HG03108 (cell line): ENCODE results near the gene KCNIP1.

ENCODE experiments used
- ATAC-seq: cut with Tn5 transposase; IDR thresholded peaks from one replicate; pipeline ENCODE4 v1.9.1; 2021; ENCODE audit warnings: moderate library complexity; ENCODE audit not compliant: unreplicated experiment

Gene KCNIP1

DNA sequence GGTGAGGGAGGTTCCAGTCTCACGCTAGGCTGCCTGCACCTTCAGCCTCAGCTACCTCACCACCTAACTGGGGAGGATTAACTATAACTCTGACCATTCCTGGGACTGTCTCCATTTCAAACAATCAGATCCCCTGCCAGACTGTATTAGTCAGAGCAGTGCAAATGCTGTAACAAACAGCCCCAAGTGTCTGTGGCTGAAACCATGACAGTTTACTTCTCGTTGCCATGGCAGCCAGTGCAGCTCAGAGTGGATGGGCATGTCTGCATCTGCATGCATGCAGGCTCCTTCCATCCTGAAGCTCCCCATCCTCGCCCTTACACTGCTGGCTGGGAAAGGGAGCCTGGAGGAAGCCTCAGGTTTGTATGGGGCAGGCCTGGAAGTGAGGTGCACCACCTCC is 86.7 kb downstream of the KCNIP1 start:
- no peak for ATAC-seq

DNA sequence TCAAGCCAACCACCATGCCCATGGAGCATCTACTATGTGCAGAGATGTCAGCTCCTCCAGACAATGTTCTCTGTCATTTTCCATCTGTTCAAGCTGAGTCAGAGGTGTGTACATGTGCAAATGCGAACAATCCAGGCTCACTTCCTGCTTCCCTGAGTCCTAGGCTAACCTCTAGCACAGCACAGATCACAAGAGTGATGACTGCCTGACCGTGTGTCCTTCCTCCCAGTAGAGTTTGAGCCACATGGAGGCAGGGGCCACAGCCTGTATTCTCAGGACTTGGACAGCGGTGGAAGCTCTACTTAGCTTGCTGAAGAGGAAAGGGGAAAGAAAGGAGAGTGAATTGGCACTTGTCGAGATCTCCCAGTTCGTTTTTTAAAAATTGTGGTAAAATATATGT is 87.2 kb downstream of the KCNIP1 start:
- ATAC-seq = no peak

DNA sequence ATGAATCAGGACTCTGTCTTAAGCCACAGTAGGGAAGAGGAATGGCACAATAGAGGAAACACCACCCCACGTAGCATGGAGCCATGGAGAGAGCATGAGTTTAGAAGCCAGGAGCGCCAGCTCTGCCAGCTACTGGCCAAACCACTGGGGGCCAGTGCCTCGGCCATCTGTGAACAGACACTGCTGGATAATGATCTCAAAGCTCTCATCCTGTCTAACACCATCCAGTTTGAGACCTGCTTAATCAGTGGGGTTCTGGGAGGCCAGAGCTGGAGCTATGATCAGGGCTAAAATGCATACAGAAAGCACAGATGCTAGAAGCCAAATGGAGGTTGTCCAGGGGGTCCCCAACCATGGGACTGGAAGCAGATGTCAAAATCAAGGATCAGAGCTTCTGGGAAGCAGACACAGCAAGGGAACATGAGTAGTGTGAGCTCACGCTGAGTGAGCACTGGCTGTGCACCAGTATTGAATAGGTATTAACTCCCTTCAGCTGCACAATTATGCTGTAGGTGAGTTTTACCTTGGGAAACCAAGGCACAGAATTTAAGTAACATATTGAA is 92.7 kb downstream of the KCNIP1 start:
- no peak for ATAC-seq

DNA sequence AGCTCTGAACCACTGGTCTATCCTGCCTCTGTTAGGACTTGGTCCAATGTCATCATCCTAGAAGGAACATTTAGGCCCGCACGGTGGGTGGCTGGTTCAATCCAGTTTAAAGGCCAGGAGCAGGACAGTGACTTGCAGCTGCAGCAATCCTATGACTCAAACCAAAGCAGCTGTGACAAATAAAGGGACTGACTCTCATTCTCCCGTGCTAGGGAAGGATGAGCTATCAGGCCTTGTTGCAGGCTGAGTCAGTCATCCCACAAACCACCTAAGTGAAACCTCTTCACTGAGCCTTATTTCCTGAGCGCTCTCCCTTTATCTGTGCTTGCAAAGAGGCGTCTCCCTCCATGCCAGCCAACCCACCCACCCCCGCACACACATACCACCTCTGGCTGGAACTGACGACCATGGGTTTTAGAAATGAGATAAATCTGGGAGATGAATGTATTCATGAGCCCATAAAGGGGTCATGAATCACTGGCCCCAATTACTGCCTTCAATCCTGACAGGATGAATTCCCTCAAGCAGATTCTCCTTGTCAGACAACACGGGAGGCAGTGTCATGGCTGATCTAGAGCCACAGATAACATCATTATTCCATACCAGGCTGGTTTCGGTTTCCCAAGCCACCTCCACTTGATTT is 93.4 kb downstream of the KCNIP1 start:
- no peak for ATAC-seq

DNA sequence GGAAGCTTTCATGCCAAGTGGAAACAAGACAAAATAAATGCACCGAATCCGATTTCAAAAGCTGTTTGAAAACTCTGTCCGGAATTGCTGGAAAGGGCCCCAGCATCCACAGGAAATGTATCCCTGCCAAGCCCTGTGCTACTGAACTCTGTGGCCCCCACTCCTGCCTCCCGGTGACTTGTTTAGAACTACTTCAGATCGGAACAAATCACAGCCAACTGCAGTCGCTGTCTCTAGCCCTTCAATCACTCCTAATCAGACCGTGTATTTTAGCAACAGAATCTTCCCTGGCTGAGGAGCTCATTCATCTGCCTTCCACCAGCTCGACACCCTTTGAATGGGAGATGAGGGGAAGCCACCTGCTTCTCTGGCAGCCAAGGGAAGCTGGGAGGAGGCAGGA is 94.1 kb downstream of the KCNIP1 start:
- ATAC-seq = no peak

DNA sequence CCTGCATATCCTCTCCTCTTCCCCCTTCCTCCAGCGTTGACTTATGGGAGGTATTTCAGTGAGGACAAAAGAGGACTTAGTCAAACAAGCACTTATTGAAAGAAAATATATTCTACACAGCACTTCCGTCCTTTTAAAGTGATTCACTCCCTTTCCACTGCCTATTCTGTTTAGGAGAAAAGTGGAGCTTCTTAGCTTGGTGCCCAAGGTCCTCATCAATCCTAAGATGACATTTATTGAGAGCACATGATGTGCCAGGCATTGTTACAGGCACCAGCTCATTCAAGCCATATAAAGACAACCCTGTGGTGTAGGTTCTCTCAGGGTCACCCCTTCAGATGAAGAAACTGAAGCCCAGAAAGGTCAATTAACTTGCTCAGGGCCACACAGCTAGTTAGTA is 95.9 kb downstream of the KCNIP1 start:
- ATAC-seq = no peak

DNA sequence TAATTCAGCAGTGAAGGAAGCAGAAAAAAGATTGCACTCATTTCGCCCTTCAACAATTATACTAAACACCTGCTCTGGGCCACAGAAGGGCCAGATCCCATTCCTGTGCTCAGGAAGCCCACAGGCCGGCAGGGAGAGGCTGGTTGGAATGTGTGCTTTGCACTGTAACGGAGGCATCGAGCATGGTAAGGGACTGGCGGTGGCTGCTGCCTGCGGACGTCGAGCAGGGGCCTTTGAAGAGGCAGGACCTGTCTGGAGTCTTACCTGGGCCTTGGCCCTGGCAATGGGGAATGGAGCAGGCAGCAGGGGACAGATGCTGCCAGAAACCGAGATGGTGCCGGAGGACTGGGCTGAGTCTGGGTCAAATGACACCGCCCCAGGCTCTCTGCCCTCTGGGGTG is 97.8 kb downstream of the KCNIP1 start:
- no peak for ATAC-seq

DNA sequence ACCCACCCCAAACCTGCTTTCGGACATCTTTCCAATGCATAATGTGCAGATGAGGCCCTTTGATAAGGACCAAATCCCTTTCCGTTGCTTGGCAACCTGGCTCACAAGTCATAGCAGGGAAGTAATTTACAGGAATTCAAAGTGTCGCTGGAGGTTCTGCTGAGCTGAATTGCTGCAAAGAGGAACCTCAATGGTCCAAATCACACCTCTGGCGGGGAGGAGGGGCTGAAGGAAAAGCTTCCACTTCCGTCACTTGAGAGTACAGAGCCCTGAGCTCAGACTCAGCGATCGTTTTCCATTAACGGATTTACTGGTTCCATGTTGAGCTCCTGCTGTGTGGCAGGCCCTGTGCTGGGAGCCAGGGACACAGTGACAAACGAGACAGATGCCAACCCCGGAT is 99.3 kb downstream of the KCNIP1 start:
- no peak for ATAC-seq

DNA sequence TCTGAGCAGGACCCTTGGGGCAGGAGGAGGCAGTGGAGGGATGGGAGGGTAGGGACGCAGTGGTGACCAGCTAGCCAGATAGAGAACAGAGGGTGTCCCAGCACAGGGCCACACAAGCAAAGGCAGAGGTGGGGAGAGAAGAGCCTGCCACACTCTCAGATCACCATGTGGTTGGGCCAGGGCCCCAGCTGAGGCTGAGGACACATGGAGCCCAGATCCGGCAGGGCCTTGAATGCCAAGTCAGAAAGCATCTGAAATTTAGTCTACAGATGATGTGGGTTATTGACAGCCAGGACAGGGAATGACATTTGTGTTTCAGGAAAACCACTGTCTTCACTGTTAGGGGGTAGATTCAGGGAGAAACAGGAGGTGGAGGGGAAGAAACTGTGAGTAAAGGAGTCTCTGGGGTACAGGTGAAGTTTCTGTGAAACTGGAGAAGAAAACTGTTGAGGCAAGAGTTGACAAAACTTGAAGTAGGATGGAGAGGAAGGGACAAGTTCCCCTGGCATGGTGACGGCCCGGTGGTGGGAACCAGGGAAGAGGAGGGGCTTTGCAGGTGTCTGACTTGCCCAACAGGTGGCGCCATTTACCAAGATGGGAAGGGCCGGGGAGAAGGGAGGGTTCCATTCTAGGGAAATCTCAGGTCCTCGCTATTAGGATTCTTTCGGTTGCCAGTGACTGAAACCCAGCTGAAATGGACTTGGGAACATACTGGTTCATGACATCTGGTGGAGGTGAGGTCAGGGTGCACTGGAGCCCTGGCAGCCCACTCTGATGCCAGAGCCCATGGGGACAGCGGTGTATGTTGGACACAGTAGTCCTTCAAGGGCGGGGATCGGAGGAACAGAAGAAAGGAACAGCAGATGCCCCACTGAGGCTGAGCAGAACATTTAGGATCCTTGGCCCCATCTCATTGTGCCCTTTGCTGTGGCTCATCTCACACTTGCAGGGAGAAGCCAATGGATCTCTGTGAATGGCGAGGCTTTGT is 100.1 kb downstream of the KCNIP1 start:
- ATAC-seq = no peak

DNA sequence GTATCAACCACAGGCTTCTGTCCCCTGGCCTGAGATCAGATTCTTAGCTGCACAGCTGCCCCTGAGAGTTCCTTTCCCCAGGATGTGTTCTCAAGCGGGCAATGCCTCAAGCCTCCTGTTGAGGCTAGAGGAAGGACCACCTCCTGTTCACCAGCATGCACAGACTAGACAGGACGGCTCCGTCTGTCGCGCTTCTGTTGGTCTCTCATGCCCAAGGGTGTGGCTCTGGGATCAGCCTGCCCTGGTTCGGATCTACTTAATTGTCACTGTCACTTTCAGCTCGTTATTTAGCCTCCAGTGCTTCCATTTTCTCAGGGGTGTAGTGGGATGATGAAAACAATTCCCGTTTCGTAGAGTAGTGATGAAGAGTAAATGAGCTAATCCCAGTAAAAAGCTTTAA is 103.1 kb downstream of the KCNIP1 start:
- no peak for ATAC-seq

DNA sequence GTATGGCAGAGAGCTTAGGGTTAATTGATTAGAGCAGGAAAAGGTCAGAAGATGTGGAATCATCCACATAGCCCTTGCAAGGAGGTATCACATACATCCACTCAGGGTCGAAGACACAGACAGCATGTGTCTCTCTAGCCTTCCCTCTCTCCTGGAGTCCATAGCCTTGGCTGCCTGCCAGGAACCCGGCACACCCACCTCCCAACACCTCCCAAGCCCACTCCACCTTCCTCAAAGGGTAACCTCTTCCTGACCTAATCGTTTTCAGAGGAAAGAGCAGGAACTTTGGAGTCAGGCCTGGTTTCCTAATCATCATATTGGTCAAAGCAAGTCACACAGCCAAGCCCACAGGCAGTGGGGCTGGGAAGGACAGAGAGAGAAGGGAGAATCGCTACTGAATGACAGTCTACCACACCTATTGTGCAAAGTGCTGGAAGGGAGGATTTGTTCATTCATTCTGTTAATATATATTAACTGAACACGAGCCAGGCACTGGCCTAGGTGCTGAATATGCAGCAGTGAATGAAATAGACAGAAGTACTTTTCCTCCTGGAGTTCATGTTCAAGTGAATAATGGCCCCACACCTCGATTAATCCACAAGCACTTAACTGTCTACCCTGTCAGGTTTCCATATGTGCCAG is 107.8 kb downstream of the KCNIP1 start:
- ATAC-seq = no peak

DNA sequence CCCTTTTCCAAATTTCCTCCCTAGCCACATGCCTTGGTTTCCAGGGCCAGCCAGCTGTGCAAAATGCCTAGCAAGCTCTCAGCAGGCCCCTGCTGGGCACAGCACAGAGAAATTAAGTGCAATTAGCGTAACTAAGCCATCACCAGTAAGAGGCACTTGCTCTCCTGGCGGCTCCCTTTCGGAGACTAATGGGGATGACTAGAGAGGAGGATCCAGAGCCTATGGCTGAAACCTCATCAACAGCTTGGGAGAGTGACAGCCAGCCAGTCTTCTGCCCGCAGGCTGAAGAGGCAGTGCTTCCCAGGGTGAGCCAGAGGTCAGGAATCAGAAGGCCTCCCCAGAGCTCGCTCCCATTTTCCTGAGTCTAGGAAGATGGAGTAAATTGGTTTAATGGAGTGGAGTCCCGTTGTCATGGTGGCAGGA is 108.4 kb downstream of the KCNIP1 start:
- ATAC-seq = no peak

DNA sequence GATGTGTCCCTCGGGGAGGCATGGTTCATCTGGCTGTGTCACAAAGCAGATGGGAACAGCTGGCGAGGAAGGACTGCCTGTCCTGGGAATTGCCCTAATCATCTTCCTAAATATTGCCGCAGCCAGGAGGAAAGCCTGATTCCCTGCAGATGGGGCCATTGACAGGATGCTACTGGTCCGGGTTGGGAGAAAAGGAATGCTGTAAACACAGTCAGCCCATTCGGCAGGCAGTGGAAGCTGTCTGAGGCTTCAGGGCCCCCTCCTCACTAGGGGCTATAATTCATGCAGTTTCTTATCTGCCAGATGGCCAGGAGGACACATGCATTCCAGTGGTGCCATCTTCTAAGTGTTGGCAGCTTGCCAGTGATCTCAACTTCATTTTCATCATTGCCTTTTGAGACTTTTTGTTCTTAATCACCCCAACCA is 110.3 kb downstream of the KCNIP1 start:
- ATAC-seq = no peak

DNA sequence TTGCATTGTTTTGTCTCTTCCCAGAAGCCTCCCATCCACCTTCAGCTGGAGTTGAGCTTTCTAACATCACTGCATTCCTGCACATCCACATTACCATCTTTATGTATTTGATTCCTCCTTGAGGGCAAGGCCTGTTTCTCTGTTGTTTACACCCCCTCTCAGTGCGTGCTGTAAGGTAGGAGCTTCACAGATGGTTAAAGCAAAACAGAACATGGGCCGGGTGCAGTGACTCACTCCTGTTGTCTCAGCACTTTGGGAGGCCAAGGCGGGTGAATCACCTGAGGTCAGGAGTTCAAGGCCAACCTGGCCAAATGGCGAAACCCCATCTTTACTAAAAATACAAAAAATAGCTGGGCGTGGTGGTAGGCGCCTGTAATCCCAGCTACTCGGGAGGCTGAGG is 110.9 kb downstream of the KCNIP1 start:
- no peak for ATAC-seq

DNA sequence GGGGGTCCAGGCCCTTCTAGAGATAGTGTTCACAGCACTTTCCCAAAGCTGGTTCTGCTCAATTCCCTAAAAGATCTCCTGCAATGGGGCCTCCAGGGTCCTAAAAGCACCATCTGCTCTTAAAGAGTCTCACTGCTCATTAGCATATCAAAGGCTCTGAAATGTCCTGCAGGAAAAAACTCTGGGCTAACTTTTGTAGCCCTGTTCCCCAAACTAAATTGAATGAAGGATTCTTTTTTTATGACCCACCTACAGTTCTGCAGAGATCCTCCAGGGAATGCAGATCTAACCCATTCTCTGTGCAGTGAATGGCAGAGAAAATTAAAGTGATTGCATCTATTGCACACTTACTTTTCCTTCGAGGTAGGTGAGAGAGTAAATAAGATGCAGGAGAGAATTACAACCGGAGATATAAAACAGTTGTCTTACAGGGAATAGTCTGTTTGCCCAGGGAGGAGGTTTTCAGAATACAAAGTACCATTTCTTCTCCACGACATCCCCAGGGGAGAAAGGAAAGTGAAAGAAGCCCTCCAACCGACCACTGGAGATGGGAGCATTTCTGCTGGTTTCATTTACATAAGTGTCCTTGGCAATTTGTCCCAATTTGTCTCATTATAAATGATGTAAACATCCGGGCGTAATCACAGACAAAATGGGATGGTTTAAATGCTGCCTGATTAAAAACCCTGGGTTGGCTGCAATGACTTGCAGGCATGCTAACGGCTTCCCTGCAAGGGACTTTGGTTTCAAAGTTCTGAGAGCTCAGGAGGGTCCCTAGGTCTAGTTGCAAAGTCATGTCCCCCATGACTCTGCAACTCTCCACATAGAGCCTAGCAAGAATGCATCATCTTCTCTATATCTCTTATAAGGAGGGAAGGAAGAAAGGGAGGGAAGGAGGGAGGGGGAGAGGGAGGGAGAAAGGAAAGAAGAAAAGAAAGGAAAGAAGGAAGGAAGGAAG is 114.0 kb downstream of the KCNIP1 start:
- no peak for ATAC-seq

DNA sequence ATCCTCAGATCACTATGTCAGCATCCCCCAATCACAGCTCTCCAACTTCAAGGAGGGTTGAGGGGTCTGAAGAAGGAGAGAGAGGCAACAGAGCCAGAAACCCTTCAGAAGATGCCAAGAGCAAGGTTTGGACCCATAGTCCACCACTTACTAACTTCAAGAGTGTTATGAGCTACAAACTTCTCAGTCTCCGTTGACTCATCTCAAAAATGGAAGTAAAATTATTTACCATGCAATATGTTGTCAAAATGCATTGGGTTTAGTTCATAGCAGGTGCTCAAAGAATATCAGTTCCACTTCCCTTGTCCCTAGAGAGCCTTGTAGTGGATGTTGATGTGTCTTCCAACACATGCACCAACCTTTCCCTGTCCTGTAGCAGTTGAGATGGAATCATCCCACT is 116.0 kb downstream of the KCNIP1 start:
- no peak for ATAC-seq

DNA sequence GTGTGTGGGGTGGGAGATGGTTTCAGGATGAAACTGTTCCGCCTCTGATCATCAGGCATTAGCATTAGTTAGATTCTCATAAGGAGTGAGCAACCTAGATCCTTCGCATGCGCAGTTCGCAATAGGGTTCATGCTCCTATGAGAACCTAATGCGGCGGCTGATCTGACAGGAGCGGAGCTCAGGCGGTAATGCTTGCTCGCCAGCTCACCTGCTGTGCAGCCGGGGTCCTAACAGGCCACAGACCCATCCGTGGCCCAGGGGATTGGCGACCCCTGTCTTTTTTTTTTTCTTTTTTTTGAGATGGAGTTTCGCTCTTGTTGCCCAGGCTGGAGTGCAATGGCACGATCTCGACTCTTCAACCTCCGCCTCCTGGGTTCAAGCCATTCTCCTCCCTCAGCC is 119.1 kb downstream of the KCNIP1 start:
- ATAC-seq = no peak

DNA sequence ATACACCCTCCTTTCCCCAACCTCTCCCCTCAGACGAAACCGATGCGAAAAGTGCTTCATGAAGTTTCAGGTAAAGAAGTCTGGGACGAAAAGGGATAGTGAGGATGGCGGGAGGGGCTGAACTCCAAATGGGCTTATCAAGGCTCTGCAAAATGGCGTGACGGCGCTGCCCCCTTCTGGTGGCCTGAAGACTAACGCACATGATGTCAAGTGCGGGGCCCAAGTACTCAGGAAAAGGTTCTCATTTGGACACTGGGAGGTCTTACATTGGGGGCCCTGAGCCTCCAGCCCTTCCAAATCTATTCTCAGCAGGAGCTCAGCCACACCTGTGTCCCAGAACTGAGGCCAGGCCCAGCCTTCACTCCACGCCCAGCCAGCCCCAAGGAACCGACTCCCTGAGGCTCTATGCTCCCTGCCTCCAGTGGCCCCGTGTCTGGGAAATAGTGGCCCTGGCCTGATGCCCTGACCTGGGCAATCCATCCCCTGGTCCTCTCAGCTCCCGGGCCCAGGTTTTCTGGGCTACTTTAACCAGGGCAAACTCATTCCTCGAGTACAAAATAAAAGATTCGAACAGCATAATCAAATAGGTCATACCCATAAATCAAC is 119.9 kb downstream of the KCNIP1 start:
- no peak for ATAC-seq

DNA sequence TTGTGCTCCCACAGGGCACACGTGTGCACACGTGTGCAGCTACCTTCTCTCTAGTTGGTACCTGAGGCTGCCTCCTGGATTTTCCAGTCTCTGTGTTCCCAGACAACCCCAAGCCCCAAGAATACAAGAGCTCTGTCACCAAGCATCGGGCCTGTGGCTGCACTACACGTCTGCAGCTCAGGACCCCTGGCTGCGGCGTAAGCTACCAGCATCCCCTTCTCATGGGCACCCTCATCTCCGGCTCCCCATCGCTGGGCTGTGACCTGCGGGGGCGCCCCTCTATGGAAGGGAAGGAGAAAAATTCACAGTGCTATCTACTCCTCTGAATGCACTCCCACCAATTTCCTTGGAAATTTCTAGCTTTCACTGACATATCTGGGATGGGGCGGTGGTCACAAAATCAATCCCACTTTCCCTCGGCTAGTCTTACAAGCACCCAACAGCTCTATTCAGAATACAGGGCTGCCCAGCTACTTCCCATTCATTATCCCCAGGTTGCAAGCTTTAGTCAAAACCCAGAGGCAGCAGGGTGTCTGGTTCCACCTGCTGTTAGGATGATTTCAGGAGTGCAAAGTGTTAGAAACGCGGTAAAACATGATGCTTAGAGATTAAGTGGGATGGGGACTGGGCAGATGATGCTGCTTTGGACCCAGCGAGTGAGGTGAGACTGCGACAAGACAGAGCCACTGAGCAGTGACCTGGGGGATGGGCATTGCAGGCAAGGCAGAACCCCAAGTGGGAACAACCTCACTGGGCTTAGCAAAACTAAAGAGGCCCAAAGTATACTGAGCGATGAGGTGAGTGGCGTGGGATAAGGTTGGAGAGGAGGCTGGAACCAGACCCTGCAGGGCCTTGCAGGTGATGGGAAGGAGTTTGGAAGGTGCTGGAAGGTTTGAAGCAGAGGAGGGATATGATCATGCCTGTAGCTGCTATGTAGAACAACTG is 121.7 kb downstream of the KCNIP1 start:
- no peak for ATAC-seq
